HG03175 (cell line): Measurements from ENCODE around the gene SMIM36.
"Not testable (repeated sequence)": the region's sequence is repeated elsewhere in the genome, so short reads cannot be mapped to it uniquely, and the experiment has no call there.

Source experiments
- ATAC-seq: cut with Tn5 transposase; IDR thresholded peaks from one replicate; pipeline ENCODE4 v1.9.1; 2021; ENCODE audit warnings: mild to moderate bottlenecking, moderate library complexity; ENCODE audit not compliant: unreplicated experiment

Gene SMIM36

DNA sequence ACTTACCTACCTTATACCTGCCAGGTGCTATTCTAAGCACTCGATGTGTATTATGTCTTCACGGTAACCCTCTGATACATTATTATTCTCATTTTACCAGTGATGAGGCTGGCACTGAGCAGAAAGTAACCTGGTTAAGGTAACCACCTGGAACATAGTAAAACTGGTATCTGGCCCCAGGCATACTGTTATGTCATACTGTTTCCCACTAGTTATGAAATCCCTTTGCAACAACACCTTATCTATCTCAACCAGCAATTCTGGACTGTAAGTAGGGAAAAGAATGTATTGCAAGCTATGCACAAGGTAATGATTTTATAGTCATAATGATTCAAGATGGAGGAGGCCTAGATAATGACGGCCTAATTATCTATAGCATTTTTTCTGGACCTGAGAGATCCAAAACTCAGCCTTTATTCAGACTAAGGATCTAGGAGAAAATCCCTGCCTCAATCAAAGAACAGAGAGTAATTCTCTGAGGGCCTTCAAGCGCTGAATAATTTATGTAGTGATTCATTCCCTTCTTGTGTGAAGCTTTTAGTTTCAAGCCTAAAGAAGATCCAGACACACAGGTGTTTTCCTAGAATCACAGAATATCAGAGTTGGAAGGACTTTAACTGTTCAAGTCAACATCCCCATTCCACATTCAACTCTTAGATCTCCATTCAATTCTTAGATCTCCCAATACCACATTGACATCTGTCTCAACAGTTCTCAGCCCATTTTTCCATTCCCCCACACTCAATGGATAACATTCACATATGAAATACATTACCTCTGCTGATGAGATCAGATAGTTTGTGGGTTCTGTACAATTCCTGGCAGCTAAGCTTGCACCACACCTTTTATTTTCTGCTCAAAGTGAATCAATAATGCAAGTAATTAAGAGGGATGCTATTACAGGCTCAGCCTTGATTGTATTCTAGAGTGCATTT is 74.8 kb downstream of the SMIM36 start:
- ATAC-seq, result no peak

DNA sequence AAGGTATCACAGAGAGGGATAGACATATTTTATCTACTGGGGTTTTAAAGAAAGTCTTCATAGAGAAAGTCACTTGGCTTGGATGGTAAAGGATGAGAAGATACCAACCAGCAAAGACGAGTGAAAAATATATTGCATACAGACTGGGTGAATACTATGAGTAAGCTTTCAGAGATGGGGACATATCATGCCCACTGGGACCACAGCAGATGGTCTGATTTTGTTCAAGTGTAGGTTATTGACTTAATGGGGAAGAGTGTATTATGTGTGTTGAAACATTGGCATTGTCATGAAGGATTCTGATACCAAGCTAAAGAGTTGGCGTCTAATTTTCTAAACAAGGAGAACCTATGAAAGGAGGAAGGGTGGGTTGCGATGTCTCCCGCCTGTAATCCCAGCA is 75.8 kb downstream of the SMIM36 start:
- ATAC-seq, result no peak

DNA sequence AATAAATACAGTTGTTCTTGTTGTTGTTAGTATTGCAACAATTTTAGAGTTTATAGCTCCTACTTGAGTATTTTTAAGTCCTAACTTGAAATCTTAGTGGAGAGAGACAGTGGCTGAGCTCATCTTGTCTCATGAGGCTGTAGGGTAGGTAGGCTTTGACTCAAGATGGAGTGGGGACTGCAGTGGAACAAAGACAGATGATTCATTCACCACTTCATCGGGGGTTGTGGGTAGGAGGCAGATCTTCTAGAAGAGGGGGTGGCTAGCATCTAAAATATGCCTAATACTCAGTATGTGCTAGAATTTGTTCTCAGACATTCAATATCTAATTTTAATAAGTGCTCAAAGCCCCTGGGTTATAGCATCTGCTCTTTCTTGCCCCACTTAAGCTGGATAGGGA is 76.5 kb downstream of the SMIM36 start:
- no peak for ATAC-seq

DNA sequence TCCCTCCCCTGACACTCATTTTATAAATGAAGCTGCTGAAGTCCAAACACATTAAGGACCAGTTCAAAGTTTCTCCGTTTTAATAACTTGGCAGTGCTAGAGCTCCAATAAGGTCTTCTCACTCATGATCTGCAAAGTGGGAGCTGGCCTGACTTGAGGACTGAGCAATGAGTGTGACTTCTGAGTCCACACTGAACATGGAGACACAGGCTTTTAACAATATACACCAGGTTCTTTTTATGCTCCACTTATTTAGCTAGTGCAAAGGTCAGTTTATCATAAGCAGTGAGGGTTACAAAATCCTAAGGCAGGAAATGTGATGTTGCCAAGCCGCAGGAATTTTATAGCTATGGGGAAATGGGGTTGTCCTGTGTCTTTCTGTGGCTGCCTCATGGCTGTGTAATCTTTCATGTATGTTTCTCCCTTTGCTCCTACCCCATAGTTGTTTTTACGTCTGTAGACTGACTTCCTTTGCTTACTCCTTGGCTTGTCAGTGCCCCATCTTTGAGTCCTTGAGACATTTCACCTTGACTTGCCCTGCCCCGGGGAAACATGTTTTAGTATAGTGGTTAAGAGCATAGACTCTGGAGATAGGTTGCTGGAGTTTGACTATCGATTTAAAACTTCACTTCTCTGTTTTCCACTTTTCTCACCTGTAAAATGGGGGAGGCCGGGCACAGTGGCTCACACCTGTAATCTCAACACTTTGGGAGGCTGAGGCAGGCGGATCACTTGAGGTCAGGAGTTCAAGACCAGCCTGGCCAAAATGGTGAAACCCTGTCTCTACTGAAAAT is 77.4 kb downstream of the SMIM36 start:
- no peak for ATAC-seq

DNA sequence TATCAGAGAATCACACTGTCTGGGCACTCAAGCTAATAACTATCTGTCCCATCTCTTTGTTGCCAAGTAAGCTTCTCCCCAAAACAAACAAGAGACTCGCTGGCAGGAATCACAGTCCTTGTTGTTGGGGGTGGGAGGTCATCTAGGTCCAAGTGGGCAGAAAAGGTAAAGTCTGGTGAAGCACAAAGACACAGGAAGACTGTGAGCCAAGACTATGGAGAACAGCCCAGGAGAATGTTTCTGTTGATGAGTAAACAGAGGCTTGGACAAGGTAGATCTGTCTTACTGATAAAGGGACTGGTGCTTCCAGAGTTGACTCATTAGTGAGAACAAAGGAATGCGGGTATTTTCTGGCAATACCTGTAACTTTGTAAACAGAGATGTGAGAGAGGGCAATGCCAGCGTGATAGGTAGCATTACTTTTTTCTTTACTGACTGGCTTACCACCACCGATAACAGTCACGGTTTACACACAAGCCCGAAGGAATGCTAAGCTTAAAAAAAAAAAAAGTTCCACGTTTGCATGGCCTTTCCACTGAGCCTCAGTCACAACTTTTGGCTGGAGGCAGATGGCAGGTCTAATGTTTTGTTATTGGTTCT is 78.1 kb downstream of the SMIM36 start:
- no peak for ATAC-seq

DNA sequence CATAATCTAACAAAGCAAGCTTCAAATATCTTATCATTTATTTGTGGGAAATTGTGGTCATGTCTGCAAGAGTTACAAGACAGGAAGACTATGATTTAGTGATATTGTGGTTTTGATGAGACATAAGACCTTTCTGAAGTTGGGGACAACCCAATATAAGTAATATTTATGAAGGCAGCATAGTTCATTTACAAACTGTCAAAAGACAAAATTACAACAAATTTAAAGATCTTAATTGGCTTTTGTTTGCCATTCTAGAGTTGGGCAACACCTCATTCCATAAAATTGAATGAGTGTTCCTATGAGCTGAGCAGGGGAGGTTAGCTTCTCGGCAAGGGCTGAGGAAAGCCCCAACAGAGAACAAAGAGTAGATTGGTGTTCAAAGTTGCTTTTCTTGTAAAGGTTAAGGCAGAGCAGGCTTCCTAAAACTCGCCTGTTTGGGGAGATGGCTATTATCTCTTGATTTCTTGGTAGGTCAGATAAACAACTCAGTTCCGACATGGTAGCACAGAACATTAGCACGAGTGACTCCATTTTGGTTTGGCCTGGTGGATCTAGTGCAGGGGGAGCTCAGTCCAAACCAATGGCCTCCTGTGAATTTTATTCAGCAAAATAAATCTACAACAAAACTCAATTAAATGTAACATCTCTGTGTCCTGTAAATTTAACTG is 78.8 kb downstream of the SMIM36 start:
- ATAC-seq, result no peak

DNA sequence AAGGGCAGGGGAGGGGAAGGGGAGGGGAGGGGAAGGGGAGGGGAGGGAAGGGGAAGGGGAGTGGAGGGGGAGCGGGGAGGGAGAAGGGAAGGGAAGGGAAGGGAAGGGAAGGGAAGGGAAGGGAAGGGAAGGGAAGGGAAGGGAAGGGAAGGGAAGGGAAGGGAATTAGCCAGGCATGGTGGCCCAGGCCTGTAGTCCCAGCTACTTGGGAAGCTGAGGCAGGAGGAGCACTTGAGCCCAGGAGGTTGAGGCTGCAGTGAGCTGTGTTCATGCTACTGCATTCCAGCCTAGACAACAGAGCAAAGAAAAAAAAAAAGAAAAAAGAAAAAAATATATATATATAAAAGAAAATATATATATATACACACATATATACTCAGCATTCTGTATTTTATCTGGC is 79.3 kb downstream of the SMIM36 start:
- ATAC-seq, result not testable (repeated sequence)

DNA sequence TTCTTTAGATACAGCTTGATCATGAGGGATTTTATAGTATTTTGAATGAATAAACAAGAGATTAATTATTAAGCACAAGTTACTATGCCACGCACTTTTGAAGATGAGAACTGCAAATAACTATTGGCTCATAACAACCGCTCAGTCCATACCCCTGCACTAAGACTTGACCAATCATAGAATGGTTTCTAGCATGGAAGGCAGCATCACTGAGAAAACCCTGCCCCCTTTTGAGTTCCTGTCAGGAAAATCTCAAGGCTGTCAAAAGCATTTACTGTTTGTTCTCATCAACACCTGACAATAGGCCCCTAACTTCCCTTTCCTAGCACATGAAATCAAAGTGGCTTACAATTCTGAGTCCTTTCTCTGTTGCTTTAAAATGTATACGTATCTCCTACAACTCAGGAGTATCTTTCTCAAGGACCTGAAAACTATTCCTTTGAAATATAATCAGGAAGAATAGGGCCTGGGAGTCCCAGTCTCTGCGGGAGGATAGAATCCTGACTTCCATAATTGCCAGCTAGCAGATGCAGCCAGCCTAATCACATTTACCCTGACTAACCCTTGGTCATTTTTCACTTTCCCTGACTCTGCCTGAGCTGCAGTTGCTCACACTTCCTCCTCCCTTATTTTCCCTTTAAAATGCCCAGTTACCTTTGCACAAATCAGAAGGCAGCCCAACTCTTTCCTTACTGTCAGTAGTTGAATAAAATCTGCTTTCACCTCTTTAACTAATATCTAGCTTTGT is 80.5 kb downstream of the SMIM36 start:
- no peak for ATAC-seq

DNA sequence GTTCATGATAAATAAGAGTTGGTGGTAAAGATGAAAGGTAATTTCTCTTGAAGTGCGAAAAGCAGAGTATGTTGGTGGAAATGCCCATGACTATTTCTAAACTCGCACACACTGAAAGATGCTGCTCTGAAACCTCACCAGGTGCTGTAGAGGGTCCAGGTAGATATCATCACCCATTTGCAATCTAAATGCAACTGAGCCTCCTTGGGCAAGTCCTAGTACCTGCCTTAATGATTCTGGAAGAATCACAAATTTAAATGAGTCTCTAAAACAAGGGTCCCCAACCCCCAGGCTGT is 83.7 kb downstream of the SMIM36 start:
- no peak for ATAC-seq

DNA sequence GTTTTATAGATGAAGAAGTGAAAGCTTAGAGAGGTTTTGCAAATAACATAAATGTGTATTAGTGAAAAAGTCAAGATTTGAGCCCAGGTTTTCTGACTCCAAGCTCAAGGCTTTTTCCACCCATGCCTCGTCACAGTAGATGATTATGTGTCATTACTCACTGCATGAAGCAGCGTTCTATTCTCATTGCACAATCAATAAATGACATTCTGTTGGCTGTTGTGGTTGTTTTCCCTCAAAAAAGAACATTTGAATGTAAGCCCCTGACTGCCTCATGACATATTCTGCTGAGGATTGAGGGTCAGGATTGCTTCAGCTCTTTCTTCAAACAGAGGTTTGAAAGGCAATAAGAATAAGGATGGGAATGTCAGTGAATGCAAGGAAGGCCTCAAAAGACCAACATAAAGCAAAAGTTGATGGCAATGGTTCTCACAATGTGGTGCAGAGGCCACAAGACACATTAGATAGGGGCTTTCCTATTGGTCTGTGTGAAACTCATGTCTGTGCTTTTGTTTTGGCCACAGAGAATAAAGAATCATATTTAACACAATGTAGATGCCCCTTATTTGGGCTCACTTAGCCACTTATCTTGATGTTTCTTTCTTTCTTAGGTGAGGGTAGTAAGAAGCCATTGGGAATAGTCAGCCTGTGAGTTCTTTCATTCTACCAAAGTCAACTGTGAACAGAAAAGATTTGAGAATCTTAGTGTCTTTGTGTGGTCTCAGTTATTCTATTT is 84.2 kb downstream of the SMIM36 start:
- ATAC-seq, result no peak

DNA sequence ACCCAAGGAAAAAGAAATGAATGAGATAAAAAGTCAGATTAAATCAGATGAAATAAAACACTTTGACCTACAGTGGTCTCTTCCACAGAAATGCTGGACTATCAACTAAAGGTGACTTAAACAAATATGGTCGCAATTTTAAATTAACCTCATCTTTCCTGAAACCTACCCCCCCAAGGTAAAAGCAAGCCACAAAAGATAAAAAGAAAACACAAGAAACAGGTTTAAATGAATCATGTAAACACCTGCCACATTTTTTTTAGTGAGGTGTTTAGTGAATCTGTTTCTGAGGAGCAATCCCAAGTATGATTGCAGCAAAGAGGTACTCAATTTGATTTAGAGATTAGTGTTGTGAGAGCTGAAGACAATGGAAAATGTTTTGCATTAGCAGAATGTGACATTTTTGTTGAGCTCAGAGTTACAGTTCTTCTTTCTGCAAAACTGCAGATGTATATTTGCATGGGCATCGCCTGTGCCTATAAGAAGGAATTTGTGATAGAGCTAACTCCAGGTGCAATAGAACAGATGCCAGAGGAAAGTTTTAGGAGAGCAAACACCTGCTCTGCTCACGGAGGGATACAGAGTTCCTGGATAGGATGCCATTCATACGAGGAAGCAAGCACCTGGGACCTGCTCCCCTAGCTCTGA is 86.2 kb downstream of the SMIM36 start:
- no peak for ATAC-seq

DNA sequence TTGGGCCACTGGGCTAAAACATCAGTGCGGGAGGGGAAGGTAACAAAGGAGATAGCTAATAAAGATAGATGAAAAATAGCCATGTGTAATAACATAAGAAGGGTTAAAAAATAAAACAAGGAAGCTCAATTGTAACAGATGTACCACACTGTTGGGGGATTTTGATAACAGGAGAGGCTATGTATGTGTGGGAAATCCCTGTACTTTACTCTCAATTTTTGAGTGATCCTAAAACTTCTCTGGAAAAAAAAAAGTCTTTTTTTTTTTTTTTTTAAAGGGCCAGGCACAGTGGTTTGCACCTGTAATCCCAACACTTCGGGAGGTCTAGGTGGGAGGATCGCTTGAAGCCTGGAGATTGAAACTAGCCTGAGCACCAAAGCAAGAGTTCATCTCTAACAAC is 87.7 kb downstream of the SMIM36 start:
- ATAC-seq, result no peak

DNA sequence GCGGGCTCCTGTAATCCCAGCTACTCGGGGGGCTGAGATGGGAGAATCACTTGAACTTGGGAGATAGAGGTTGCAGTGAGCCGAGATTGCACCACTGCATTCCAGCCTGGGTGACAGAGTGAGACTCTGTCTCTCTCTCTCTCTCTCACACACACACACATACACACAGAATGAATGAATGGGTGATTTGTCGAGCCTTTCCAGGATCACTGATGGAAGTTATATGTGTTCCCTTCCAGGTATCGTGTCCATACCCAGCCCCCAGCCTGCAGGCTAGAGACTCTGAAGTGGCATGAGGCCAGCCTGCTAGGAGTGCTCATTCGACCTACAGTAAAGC is 88.5 kb downstream of the SMIM36 start:
- ATAC-seq, result not testable (repeated sequence)

DNA sequence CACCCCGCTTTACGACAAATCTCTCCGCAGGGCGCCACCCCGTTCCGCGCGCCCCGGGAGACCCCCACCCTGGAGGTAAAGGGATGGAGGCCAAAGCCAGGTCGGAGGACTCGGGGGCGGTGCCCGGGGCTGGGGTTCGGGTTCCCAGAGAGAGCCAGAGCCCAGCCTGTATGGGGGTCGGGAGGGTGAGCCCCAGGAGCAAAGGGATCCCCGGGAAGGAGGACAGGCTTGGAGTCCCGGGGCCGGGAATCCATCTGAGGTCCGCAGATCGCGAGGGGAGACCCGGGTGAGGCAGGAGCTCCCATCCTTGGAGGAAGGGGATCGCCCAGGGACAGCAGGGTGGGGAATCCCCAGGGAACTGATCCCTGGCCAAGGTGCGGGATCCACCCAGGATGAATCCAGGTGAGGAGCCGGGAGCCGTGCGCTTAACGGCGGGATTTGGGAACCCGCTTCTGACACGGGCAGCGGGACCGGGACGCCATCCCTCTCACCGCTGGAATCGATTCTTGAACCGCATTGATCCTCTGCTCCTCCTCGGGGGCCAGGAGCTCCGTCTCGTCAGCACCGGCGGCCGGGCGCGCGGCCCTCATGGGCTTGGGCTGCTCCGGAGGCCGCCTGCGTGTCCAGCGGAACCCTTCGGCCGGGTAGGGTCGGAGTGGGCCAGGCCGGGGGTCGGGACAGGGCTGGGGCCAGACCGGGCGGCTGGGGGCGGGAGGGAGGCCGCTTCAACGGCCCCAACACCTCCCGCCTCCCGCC is 89.9 kb downstream of the SMIM36 start, which contains the start of gene MMD:
MMD (minus strand) TSS at position 657 of the 756 bp plus-strand sequence; CDS start at position 517, 140 bp downstream.
- ATAC-seq, result peak; percentile 25

DNA sequence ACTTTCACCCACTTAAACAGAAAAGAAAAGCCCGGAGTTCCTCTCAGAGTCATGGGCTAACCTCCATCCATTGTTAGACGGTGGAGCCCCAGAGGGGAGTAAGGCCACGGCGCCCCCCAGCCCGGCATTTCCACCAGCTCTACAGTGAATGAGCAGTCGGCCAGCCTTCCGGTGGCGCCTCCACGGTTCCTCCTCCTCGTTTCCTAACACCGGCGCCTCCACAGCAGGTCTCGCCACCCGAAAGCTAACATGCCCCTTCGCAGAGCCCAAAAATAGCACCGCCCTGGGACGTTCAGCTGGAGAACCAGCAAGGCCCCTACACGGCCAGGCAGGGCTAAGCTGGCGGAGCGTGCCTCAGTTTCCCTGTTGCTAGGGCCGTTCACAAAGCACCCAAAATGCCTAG is 90.5 kb downstream of the SMIM36 start:
- no peak for ATAC-seq

DNA sequence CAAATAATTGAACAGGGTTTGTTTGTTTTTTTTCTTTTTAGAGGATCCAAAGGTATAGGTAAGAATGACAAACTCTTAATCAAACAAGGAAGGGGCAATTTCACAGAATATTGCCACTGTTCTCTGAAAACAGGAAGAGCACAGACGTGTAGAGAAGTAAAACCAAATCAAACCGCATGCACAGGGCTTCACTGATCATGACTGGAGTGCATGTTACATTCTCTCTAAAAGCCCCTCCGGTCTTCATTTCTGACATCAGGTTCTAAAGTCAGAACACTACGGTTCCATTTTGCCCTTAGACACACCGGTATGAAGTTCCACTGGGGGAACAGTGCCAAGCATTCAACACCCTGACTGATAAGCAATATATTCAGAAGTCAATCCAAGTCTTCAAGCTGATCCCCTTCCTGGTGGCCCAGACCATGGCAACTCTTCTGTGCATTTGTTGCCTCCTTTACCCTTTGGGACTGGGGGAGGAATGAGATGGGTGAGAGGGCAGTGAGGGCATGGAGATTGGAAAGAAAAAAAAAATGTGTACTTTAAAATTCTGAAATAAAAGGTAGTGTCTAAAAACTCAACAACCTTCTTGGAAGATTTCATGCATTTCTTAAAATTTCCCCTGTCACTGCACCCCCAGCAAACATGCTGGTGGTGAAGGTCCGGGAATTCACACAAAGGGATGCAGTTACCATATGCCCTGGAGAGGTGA is 91.0 kb downstream of the SMIM36 start:
- ATAC-seq, result peak; percentile 41

DNA sequence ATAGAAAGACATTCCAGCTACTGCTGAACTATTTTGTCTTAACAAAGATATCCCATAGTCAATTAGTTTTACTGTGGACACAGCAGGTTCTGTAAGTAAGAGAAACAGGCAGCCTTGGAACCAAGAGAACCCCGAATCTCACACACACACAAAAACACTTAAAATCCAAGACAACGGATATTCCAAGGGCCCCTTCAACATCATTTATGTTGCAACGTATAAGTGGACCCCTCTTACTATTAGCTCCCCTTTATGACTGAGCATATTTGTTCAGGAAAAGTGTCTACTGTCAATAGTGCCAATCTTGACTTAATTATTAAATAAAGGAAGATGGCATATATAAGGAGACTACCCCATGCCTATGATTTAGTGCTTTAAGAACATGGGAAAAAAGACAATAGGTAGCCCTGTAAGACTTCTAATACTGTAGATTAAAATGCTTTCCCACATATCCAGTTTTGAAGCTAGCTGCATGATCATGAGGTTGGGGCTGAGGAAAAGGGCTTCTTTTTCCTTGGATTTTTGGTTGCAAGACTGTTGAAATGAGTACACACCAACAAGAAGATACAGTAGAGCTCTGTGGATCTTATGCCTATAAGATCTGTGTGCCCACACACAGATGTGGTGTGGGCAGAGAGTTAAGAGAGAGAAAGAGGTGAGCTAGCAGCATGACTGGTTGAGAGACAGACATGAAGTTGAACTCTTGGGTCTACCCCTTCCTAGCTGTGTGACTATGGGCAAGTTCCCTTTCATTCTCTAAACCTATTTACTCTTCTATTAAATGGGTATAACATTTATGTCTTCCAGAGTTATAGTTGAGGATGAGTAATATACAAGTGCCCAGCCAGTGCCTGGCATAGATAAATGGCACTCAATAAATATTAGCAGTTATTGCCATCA is 92.6 kb downstream of the SMIM36 start:
- no peak for ATAC-seq
